ENCODE results near the gene EFL1.

EFL1 gene

GRCh38 chr15:82262422-82263026, at the start of gene EFL1, which contains the start of gene SAXO2 (continued):
- TF ChIP-seq ZBTB1 (tag by site-specific recombination; IDR thresholded peaks at IDR 0.05) = no peak
- peak; percentile 78; the same call in 1 of the 2 replicates for TF ChIP-seq ZBTB20 (tag by site-specific recombination; IDR thresholded peaks at IDR 0.05)
- no peak for TF ChIP-seq CTCF (tag by site-specific recombination; IDR thresholded peaks at IDR 0.05)
- no peak for TF ChIP-seq MEIS1 (CRISPR knock-in tag; IDR thresholded peaks at IDR 0.05; ENCODE audit: borderline replicate concordance)
- TF ChIP-seq ZNF114 (tag by site-specific recombination; IDR thresholded peaks at IDR 0.05) = no peak
- no peak for TF ChIP-seq ZFP41 (tag by site-specific recombination; IDR thresholded peaks at IDR 0.05; ENCODE audit: borderline replicate concordance)
- TF ChIP-seq MZF1 (tag by site-specific recombination; IDR thresholded peaks at IDR 0.05; ENCODE audit: borderline replicate concordance) = no peak
- TF ChIP-seq ZNF670 (tag by site-specific recombination; IDR thresholded peaks at IDR 0.05; ENCODE audit: low read depth) = no peak
- TF ChIP-seq ZNF362 (tag by site-specific recombination; IDR thresholded peaks at IDR 0.05) = no peak
- TF ChIP-seq, protein P1, sequence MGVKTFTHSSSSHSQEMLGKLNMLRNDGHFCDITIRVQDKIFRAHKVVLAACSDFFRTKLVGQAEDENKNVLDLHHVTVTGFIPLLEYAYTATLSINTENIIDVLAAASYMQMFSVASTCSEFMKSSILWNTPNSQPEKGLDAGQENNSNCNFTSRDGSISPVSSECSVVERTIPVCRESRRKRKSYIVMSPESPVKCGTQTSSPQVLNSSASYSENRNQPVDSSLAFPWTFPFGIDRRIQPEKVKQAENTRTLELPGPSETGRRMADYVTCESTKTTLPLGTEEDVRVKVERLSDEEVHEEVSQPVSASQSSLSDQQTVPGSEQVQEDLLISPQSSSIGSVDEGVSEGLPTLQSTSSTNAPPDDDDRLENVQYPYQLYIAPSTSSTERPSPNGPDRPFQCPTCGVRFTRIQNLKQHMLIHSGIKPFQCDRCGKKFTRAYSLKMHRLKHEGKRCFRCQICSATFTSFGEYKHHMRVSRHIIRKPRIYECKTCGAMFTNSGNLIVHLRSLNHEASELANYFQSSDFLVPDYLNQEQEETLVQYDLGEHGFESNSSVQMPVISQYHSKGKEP (tag by site-specific recombination; IDR thresholded peaks at IDR 0.05) = no peak
- TF ChIP-seq ZNF214 (tag by site-specific recombination; IDR thresholded peaks at IDR 0.05; ENCODE audit: borderline replicate concordance) = no peak
- no peak for TF ChIP-seq ZNF664 (tag by site-specific recombination; IDR thresholded peaks at IDR 0.05)
- TF ChIP-seq KLF9 (tag by site-specific recombination; IDR thresholded peaks at IDR 0.05; ENCODE audit: low read depth) = peak; percentile 97
- TF ChIP-seq ZIC2 (tag by site-specific recombination; IDR thresholded peaks at IDR 0.05) = peak; percentile 68
- TF ChIP-seq ZEB2 (tag by site-specific recombination; IDR thresholded peaks at IDR 0.05) = peak; percentile 87
- TF ChIP-seq ZNF639 (tag by site-specific recombination; IDR thresholded peaks at IDR 0.05) = no peak
- TF ChIP-seq, protein P2, sequence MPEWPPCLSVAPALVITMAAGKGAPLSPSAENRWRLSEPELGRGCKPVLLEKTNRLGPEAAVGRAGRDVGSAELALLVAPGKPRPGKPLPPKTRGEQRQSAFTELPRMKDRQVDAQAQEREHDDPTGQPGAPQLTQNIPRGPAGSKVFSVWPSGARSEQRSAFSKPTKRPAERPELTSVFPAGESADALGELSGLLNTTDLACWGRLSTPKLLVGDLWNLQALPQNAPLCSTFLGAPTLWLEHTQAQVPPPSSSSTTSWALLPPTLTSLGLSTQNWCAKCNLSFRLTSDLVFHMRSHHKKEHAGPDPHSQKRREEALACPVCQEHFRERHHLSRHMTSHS (tag by site-specific recombination; IDR thresholded peaks at IDR 0.05) = no peak
- TF ChIP-seq ZNF266 (tag by site-specific recombination; IDR thresholded peaks at IDR 0.05; ENCODE audit: low read depth) = no peak
- TF ChIP-seq ZNF585B (tag by site-specific recombination; IDR thresholded peaks at IDR 0.05) = no peak
- TF ChIP-seq ZNF692 (tag by site-specific recombination; IDR thresholded peaks at IDR 0.05) = 0 out of 2 replicates have a peak, but pooled peaks have one; percentile 48
- no peak for TF ChIP-seq ZSCAN18 (tag by site-specific recombination; IDR thresholded peaks at IDR 0.05)
- TF ChIP-seq, protein P3, sequence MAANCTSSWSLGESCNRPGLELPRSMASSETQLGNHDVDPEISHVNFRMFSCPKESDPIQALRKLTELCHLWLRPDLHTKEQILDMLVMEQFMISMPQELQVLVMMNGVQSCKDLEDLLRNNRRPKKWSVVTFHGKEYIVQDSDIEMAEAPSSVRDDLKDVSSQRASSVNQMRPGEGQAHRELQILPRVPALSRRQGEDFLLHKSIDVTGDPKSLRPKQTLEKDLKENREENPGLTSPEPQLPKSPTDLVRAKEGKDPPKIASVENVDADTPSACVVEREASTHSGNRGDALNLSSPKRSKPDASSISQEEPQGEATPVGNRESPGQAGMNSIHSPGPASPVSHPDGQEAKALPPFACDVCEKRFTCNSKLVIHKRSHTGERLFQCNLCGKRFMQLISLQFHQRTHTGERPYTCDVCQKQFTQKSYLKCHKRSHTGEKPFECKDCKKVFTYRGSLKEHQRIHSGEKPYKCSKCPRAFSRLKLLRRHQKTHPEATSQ (tag by site-specific recombination; IDR thresholded peaks at IDR 0.05) = no peak; the same call in 1 of the 2 replicates
- TF ChIP-seq, protein P4, sequence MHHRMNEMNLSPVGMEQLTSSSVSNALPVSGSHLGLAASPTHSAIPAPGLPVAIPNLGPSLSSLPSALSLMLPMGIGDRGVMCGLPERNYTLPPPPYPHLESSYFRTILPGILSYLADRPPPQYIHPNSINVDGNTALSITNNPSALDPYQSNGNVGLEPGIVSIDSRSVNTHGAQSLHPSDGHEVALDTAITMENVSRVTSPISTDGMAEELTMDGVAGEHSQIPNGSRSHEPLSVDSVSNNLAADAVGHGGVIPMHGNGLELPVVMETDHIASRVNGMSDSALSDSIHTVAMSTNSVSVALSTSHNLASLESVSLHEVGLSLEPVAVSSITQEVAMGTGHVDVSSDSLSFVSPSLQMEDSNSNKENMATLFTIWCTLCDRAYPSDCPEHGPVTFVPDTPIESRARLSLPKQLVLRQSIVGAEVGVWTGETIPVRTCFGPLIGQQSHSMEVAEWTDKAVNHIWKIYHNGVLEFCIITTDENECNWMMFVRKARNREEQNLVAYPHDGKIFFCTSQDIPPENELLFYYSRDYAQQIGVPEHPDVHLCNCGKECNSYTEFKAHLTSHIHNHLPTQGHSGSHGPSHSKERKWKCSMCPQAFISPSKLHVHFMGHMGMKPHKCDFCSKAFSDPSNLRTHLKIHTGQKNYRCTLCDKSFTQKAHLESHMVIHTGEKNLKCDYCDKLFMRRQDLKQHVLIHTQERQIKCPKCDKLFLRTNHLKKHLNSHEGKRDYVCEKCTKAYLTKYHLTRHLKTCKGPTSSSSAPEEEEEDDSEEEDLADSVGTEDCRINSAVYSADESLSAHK (tag by site-specific recombination; IDR thresholded peaks at IDR 0.05) = no peak
- TF ChIP-seq ZNF571 (tag by site-specific recombination; IDR thresholded peaks at IDR 0.05) = no peak
- TF ChIP-seq ZBTB17 (tag by site-specific recombination; IDR thresholded peaks at IDR 0.05) = peak; percentile 67
- peak; percentile 87 for TF ChIP-seq KLF10 (tag by site-specific recombination; IDR thresholded peaks at IDR 0.05)
